DND-41 (cell line): ENCODE data around the gene XRN2.

ENCODE experiments used
- ATAC-seq: fragments of 200-7000 bp; cut with Tn5 transposase; 3 replicates; pipeline ENCODE4 v1.9.1; 2021; ENCODE audit warnings: low read depth; ENCODE audit not compliant: insufficient read depth
- DNase-seq: peaks from one replicate; pipeline ENCODE4 v3.0.0-alpha.2; 2020
- H2AFZ ChIP-seq: 2 replicates; pipeline ENCODE4 v1.6.0; 2012; ENCODE audit warnings: low read depth, low read length
- H3K27ac ChIP-seq: 2 replicates; pipeline ENCODE4 v1.5.1; 2012; ENCODE audit warnings: low read length, inconsistent platforms
- H3K27me3 ChIP-seq: fragments of 200-600 bp; sonication (generic); 2 replicates; pipeline ENCODE4 v1.6.0; 2012; ENCODE audit warnings: low read length, mild to moderate bottlenecking, inconsistent platforms; ENCODE audit not compliant: insufficient read depth, poor library complexity
- H3K36me3 ChIP-seq: 2 replicates; pipeline ENCODE4 v1.5.1; 2012; ENCODE audit warnings: low read length, inconsistent platforms; ENCODE audit not compliant: insufficient read depth
- H3K4me1 ChIP-seq: 2 replicates; pipeline ENCODE4 v1.5.1; 2012; ENCODE audit warnings: mild to moderate bottlenecking, low read length; ENCODE audit not compliant: insufficient read depth
- H3K4me2 ChIP-seq: 2 replicates; pipeline ENCODE4 v1.6.0; 2012; ENCODE audit warnings: mild to moderate bottlenecking, moderate library complexity, low read length, inconsistent platforms; ENCODE audit not compliant: insufficient read depth
- H3K4me3 ChIP-seq, 2 experiments: fragments of 200-600 bp in 1 of 2; shearing (Covaris generic) in 1 of 2; 2 replicates each; pipeline ENCODE4 v1.5.1; 2012 to 2016; ENCODE audit warnings: inconsistent platforms in 2 of 2, low read length in 2 of 2, mild to moderate bottlenecking in 2 of 2, low read depth in 1 of 2, moderate library complexity in 1 of 2
- H3K79me2 ChIP-seq: 2 replicates; pipeline ENCODE4 v1.6.0; 2012; ENCODE audit warnings: low read length, inconsistent platforms; ENCODE audit not compliant: insufficient read depth
- H3K9ac ChIP-seq: 2 replicates; pipeline ENCODE4 v1.6.0; 2012; ENCODE audit warnings: low read depth, mild to moderate bottlenecking, inconsistent platforms, low read length, moderate library complexity
- H3K9me3 ChIP-seq: 2 replicates; pipeline ENCODE4 v1.5.1; 2012; ENCODE audit warnings: low read length, moderate library complexity, mild to moderate bottlenecking, inconsistent platforms; ENCODE audit not compliant: insufficient read depth, severe bottlenecking
- H4K20me1 ChIP-seq: 2 replicates; pipeline ENCODE4 v1.6.0; 2012; ENCODE audit warnings: low read length; ENCODE audit not compliant: insufficient read depth
- EZH2 ChIP-seq: IDR thresholded peaks from 3 replicates; pipeline ENCODE4 v1.6.1; 2012; ENCODE audit warnings: borderline replicate concordance, low read depth, mild to moderate bottlenecking, moderate library complexity, low read length, inconsistent platforms; ENCODE audit not compliant: severe bottlenecking
- TF ChIP-seq, protein P1 (sequence below): IDR thresholded peaks from 2 replicates; pipeline ENCODE4 v1.5.1; 2012; ENCODE audit warnings: borderline replicate concordance, low read length, moderate library complexity, mild to moderate bottlenecking; ENCODE audit not compliant: poor library complexity, severe bottlenecking; ENCODE audit errors: extremely low read depth

The XRN2 gene

DNA sequence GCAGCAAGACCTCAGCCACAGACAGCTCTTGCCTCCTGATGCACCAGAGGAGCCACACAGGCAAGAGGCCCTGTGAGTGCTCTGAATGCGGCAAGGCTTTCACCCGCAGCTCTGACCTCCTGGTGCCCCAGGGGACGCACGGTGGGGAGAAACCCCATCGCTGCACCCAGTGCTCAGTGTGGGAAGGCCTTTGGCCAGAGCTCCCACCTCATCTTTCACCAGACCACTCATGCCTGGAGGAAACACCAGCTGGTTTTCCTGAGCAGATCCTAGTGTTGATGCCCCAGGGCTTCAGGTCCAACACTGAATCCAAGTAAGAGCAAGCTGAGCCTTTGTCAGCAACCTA, 37.0 kb upstream of the XRN2 start:
- Histone ChIP-seq H3K27ac (no peak overlapping the region), H3K4me1 (no peaks in the 10 kb centered on the region), H3K4me3 (no peak overlapping the region), H3K27me3 (no peaks in the 10 kb centered on the region), H3K9me3 (peaks cover 3% of the 10 kb centered on the region), H3K4me2 (no peak overlapping the region), H4K20me1 (no peaks in the 10 kb centered on the region), H3K36me3 (no peaks in the 10 kb centered on the region), H3K79me2 (no peaks in the 10 kb centered on the region), H2AFZ (no peak overlapping the region), H3K9ac (no peak overlapping the region)
- no peak for ATAC-seq
- DNase-seq = no peak
- TF ChIP-seq, protein P1, sequence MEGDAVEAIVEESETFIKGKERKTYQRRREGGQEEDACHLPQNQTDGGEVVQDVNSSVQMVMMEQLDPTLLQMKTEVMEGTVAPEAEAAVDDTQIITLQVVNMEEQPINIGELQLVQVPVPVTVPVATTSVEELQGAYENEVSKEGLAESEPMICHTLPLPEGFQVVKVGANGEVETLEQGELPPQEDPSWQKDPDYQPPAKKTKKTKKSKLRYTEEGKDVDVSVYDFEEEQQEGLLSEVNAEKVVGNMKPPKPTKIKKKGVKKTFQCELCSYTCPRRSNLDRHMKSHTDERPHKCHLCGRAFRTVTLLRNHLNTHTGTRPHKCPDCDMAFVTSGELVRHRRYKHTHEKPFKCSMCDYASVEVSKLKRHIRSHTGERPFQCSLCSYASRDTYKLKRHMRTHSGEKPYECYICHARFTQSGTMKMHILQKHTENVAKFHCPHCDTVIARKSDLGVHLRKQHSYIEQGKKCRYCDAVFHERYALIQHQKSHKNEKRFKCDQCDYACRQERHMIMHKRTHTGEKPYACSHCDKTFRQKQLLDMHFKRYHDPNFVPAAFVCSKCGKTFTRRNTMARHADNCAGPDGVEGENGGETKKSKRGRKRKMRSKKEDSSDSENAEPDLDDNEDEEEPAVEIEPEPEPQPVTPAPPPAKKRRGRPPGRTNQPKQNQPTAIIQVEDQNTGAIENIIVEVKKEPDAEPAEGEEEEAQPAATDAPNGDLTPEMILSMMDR = no peak
- TF ChIP-seq EZH2 = no peak

- Histone ChIP-seq H3K4me1 (no peaks in the 10 kb centered on the region), H3K79me2 (no peaks in the 10 kb centered on the region), H4K20me1 (no peaks in the 10 kb centered on the region), H3K27ac (no peak overlapping the region), H3K4me2 (no peak overlapping the region), H3K9ac (no peak overlapping the region), H3K36me3 (no peaks in the 10 kb centered on the region), H3K27me3 (no peaks in the 10 kb centered on the region), H3K9me3 (peaks cover 3% of the 10 kb centered on the region), H3K4me3 (no peak overlapping the region), H2AFZ (no peak overlapping the region)
- TF ChIP-seq, protein P1 = no peak
- no peak for TF ChIP-seq EZH2
- no peak for DNase-seq
- no peak for ATAC-seq
Observed at GRCh38 chr20:21269772-21270171, 33.4 kb upstream of the XRN2 start.

- no peaks in the 10 kb centered on the region for H4K20me1 ChIP-seq
- no peak overlapping the region for H3K9ac ChIP-seq
- H2AFZ ChIP-seq = no peak overlapping the region
- H3K9me3 ChIP-seq = peaks cover 3% of the 10 kb centered on the region
- H3K27me3 ChIP-seq = no peaks in the 10 kb centered on the region
- H3K4me3 ChIP-seq = no peak overlapping the region
- DNase-seq = no peak
- no peak overlapping the region for H3K27ac ChIP-seq
- H3K4me1 ChIP-seq = no peaks in the 10 kb centered on the region
- H3K79me2 ChIP-seq = no peaks in the 10 kb centered on the region
- H3K36me3 ChIP-seq = no peaks in the 10 kb centered on the region
- ATAC-seq = no peak
- no peak overlapping the region for H3K4me2 ChIP-seq
- TF ChIP-seq, protein P1 = no peak
- TF ChIP-seq EZH2 = no peak
Observed at GRCh38 chr20:21270806-21271205, 32.3 kb upstream of the XRN2 start.

GRCh38 chr20:21272279-21272678, 30.9 kb upstream of the XRN2 start:
- Histone ChIP-seq H3K9ac (no peak overlapping the region), H4K20me1 (no peaks in the 10 kb centered on the region), H3K36me3 (no peaks in the 10 kb centered on the region), H3K4me1 (no peaks in the 10 kb centered on the region), H3K4me3 (no peak overlapping the region), H3K9me3 (no peaks in the 10 kb centered on the region), H3K79me2 (no peaks in the 10 kb centered on the region), H2AFZ (no peak overlapping the region), H3K27ac (no peak overlapping the region), H3K4me2 (no peak overlapping the region), H3K27me3 (no peaks in the 10 kb centered on the region)
- ATAC-seq = no peak
- TF ChIP-seq EZH2 = no peak
- TF ChIP-seq, protein P1 = no peak
- DNase-seq = no peak
